IPS-18c (cell line): Measurements from ENCODE around the gene ARFGEF3.

ENCODE experiments used
- H3K4me3 ChIP-seq: 2 replicates; pipeline ENCODE4 v1.7.0; 2013; ENCODE audit warnings: low read depth, mild to moderate bottlenecking, low read length, moderate library complexity; ENCODE audit not compliant: insufficient read depth
- H3K9me3 ChIP-seq: one replicate; pipeline ENCODE4 v1.6.1; 2013; ENCODE audit warnings: mild to moderate bottlenecking, low read length, moderate library complexity; ENCODE audit not compliant: control insufficient read depth, insufficient read depth

Gene ARFGEF3

GRCh38 chr6:138157986-138158638 is 3.6 kb upstream of the ARFGEF3 start:
- no peak overlapping the region for H3K4me3 ChIP-seq
- H3K9me3 ChIP-seq: peaks cover 2% of the 10 kb centered on the region

DNA sequence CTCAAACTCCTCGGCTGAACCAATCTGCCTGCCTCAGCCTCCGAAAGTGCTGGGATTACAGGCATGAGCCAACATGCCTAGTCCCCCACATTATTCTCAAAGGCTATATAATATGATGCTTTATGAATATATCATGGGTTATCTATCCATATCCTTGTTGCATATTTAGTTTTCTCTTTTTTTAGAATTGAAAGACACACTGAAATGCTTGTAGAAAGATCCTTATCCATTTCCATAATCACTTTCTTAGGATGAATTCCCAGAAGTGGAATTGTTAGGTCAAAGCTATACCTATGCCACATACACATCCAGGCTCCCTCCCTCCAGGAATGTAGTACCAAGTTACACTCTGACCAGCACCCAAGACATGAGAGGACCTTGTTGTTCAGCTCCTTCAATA is 2.5 kb upstream of the ARFGEF3 start:
- no peak overlapping the region for H3K4me3 ChIP-seq
- peaks cover 2% of the 10 kb centered on the region for H3K9me3 ChIP-seq

- Histone ChIP-seq H3K4me3 (peak overlapping the region; percentile 58; the same call in 1 of the 2 replicates), H3K9me3 (peaks cover 2% of the 10 kb centered on the region)
Measured at GRCh38 chr6:138160329-138161087, 1.2 kb upstream of the ARFGEF3 start.

DNA sequence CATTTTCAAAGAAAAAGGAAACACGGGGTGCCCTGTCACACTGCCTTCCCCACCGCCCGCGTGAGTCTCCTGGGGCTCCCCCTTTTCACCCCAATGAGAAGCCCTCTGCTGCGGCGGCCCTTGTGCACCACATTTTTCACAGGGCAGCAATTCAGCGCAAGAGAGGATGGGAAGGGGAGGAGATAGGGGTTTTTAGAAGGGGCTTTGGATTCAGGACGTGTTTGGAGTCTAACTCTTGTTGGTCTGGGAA is 726 bp upstream of the ARFGEF3 start:
- H3K9me3 ChIP-seq: peaks cover 2% of the 10 kb centered on the region
- H3K4me3 ChIP-seq: peak overlapping the region; percentile 58

DNA sequence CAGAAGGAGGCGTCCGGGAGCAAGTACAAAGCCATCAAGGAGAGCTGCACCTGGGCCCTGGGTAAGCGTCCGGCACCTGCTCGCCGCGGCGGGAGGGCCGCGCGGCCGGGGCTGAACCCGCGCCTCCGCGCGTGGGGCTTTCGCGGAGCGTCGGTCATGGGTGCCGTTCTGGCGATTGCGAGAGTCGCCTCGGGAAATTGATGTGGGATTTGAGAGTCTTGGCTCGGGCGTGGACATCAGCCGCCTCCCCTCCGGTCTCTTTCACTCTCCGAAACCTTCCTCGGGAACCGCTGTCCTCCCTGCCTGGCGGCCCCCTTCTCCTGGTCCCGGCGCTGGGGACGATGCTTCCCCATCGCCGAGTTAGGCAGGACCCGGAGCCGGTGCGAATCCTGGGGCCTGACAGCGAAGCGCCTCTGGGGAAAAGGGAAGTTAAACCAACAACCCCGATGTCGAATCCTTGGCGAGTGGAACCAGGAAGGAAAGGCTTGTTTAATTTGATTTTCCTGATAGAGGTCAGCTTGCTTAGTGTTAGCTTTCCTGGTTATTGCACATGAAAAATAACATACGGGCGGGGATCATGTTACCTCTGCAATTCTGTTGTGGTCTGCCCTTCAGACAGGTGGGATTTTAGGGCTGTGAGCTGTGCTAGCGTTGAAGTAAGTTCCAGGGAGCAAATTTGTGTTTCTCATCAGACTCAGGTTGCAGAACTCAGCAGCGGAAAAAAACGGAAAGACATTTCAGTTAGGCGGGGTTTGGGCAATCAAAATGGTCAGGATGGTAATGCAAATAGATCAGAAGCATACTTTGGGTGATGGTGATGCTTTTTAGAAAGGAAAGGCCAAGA is 594 bp downstream of the ARFGEF3 start:
- Histone ChIP-seq H3K4me3 (peak overlapping the region; percentile 80), H3K9me3 (peaks cover 2% of the 10 kb centered on the region)

GRCh38 chr6:138162955-138163575 is 1.3 kb downstream of the ARFGEF3 start:
- peak overlapping the region; percentile 80; the same call in 1 of the 2 replicates for H3K4me3 ChIP-seq

DNA sequence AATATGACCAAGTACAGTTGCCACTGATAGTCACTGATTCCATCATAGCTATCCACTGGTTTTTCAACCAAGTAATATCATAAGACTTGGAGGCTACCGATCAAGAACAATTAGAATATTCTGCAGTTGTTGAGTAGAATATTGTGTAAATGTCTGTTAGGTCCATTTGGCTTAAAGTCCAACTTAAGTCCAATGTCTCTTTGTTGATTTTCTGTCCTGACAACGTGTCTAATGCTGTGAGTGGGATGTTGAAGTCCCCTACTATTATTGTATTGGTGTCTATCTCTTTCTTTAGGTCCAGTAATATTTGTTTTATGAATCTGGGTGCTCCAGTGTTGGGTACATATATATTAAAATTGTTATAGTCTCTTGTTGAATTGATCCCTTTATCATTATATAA is 13.9 kb downstream of the ARFGEF3 start:
- H3K4me3 ChIP-seq: no peak overlapping the region
- no peaks in the 10 kb centered on the region for H3K9me3 ChIP-seq

More at GRCh38 chr6:138162955-138163575, 1.3 kb downstream of the ARFGEF3 start:
- H3K9me3 ChIP-seq: peaks cover 2% of the 10 kb centered on the region

- H3K9me3 ChIP-seq: no peaks in the 10 kb centered on the region
- no peak overlapping the region for H3K4me3 ChIP-seq
Measured at GRCh38 chr6:138176652-138177232, 15.0 kb downstream of the ARFGEF3 start.

GRCh38 chr6:138182939-138183789 is 21.4 kb downstream of the ARFGEF3 start:
- no peaks in the 10 kb centered on the region for H3K9me3 ChIP-seq
- H3K4me3 ChIP-seq: no peak overlapping the region

DNA sequence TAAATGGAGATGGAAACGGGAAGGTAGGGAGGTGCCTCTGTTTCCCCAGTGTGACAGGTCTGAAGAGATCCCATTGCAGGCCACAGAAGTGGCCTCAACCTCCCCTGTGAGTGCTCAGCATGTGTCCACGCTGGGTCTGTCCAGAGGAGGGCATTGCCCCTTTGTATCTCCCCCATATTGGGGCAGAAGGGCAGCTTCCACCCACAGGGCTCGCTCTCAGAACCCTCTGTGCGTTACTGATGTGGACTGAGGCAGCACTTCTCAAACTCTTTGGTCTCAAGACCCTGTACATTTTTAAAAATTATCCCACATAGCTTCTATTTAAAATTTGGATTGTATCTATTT is 22.0 kb downstream of the ARFGEF3 start:
- H3K4me3 ChIP-seq: no peak overlapping the region
- no peaks in the 10 kb centered on the region for H3K9me3 ChIP-seq

DNA sequence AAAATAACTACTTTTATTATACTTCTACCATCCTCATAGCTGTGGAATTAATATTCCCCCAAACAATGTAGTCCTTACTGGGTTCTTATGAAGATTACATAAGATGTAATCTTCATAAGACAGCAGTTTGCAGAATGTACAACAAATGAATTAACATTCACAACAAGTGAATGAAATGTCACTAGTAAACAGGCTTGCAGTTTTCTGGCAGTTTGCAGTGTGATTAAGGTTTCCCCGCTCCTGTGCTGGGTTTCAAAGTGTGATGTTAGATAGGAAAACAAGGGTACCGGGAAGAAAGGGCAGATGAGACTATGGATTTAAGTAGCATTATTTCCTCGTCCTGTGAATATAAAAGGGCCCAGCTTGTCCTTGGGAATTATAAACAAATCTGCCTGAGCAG is 22.5 kb downstream of the ARFGEF3 start:
- Histone ChIP-seq H3K4me3 (no peak overlapping the region), H3K9me3 (no peaks in the 10 kb centered on the region)

GRCh38 chr6:138187156-138187555 is 25.4 kb downstream of the ARFGEF3 start:
- Histone ChIP-seq H3K9me3 (no peaks in the 10 kb centered on the region), H3K4me3 (no peak overlapping the region)

DNA sequence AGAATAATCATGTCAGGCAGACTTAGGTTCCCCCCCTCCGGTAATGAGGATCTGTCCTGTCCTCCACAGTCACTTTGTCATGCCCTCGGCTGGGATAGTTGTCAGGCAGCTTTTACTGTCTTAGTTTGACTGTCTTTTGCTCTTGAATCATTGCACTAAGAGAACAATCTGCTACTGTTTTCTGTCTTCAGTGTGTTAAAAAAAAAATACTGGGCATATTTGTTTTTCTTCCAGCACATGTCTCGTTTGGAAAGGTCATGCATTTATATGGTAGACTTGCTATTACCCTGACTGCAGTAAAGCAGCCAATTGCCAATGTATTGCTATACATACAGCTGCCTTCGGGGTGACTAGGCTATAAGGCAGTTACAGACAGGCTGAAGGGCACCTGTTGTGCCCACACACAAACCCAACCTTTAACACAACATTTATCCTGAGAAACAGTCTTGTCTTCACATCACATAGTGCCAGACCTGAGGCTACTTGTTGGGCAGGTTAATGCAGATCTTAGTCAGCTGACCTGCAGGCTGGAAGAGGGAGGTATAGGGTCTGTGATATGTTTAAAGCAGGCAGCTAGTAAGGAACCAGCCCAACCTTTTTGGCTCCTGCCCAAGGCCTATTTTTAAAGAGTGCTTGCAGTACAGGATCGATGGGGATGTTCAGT is 26.7 kb downstream of the ARFGEF3 start:
- Histone ChIP-seq H3K4me3 (no peak overlapping the region), H3K9me3 (no peaks in the 10 kb centered on the region)

- H3K9me3 ChIP-seq: no peaks in the 10 kb centered on the region
- no peak overlapping the region for H3K4me3 ChIP-seq
Measured at GRCh38 chr6:138194287-138194686, 32.5 kb downstream of the ARFGEF3 start.

DNA sequence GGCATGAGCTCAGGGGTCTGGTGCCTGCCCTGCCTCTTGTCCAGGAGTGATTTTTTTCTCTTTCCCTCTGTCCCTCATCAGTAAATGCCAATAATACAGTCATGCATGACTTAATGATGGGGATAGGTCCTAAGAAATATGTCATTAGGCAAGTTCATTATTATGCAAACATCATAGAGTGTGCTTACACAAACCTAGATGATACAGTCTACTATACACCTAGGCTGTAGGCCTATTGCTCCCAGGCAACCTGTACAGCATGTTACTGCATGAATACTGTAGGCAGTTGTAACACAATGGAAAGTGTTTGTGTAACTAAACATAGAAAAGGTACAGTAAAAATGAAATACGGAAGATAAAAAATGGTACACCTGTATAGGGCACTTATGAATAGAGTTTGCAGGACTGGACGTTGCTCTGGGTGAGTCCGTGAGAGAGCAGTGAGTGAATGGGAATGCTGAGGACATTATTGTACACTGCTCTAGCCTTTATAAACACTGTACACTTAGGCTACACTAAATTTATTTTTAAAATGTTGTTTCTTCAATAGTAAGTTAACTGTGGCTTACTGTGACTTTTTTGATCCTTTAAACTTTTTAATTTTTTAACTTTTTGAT is 34.5 kb downstream of the ARFGEF3 start:
- no peak overlapping the region for H3K4me3 ChIP-seq
- H3K9me3 ChIP-seq: no peaks in the 10 kb centered on the region

GRCh38 chr6:138197570-138197969 is 35.8 kb downstream of the ARFGEF3 start:
- H3K9me3 ChIP-seq: no peaks in the 10 kb centered on the region
- no peak overlapping the region for H3K4me3 ChIP-seq
